Stimulated activated CD4-positive, alpha-beta T cell treated with anti-CD3 and anti-CD28 coated beads, TNF-alpha, amount 100 ng/mL, for 1 hour (primary cell): ENCODE results near the gene SCUBE2.

Experiments used
- DNase-seq, 3 donors: peaks; one replicate each; pipeline ENCODE4 v3.0.0-alpha.2; 2020; ENCODE audit warnings: low read depth in 3 of 3, low spot score in 1 of 3

The SCUBE2 gene

GRCh38 chr11:8971196-8971923 is 120.0 kb downstream of the SCUBE2 start:
- DNase-seq: no peak
